ENCODE results near the gene ZBTB42. TPM values are rescaled to one million over a fixed set of nuclear protein-coding genes. Genes with fewer than 3 reads are reported as not detected.

ZBTB42 gene
- total and polyA plus RNA-seq, 2 donors (not counting 1 experiment from before 2014, with no cell fraction given), result 1.6 to 8.3 TPM

DNA sequence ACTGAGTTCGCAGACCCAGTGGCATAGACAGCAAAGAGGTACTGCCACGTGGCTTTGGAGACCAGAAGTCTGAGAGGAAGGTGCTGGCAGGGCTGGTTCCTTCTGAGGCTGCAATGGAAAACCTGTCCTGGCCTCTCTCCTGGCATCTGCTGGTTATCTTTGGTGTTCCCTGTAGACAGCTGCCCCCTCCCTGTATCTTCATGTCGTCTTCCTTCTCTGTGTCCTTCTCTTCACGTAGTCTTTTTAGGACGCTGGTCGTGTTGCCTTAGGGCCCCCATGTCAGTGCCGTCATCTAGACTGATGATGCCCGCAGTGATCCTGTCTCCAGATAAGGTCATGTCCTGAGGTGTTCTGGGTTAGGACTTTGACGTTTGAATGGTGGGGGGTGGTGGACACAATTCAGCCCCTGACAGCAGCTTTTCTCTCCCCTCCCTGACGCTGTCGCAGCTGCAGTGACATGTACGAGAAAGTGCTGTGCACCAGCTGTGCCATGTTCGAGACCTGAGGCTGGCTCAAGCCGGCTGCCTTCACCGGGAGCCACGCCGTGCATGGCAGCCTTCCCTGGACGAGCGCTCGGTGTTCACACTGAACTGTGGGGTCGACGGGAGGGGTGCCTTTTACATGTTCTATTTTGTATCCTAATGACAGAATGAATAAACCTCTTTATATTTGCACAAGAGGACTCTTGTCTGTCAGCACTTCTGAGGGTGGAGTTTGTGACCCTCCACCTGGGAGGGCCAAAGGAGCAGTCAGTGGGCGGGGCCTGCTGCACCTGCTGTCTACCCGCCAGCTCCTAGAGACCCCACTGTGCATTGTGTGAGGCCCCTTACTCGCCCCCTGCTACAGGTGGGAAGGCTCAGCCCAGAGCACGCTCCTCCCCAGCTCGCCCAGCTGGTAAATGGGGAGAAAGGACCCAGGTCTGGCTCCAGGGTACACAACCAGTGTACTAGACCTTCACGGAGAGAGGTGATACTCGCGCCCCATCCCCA is 41.6 kb upstream of the ZBTB42 start:
- peaks cover 14% of the 10 kb centered on the region for H3K4me1 Mint-ChIP-seq
- DNase-seq (no peak), ATAC-seq (ENCODE audit: low read depth) (no peak)
- H3K27me3 ChIP-seq (replicated peaks in 1 of 4; ENCODE audit: control extremely low read depth in 1 of 4, control insufficient read depth in 3 of 4, insufficient read depth in 4 of 4, low read length in 3 of 4), result no peaks in the 10 kb centered on the region
- no peak overlapping the region for H3K27ac ChIP-seq (ENCODE audit: low read length in 2 of 2)
- no peak overlapping the region for H2AFZ ChIP-seq (ENCODE audit: insufficient read depth, low read depth, low read length, poor library complexity, severe bottlenecking)
- ChIA-PET POLR2A (no interaction called here), CTCF (interaction anchor here (1.1 kb wide), 1 partner anchor 9 kb away, joined by 4 read pairs; no protein-coding TSS in a partner anchor)
- 91% methylated on average over 17 of the region's 30 CpGs for WGBS (ENCODE audit: insufficient coverage)
- TF ChIP-seq EZH2 (IDR thresholded peaks at IDR 0.05; ENCODE audit: borderline replicate concordance, insufficient read depth, low read depth, low read length, poor library complexity, severe bottlenecking), result no peak
- TF ChIP-seq, protein P1, sequence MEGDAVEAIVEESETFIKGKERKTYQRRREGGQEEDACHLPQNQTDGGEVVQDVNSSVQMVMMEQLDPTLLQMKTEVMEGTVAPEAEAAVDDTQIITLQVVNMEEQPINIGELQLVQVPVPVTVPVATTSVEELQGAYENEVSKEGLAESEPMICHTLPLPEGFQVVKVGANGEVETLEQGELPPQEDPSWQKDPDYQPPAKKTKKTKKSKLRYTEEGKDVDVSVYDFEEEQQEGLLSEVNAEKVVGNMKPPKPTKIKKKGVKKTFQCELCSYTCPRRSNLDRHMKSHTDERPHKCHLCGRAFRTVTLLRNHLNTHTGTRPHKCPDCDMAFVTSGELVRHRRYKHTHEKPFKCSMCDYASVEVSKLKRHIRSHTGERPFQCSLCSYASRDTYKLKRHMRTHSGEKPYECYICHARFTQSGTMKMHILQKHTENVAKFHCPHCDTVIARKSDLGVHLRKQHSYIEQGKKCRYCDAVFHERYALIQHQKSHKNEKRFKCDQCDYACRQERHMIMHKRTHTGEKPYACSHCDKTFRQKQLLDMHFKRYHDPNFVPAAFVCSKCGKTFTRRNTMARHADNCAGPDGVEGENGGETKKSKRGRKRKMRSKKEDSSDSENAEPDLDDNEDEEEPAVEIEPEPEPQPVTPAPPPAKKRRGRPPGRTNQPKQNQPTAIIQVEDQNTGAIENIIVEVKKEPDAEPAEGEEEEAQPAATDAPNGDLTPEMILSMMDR (IDR thresholded peaks at IDR 0.05), result no peak
- intact Hi-C loops (cut with micrococcal nuclease), result no loop called here
- no peaks in the 10 kb centered on the region for H3K27me3 Mint-ChIP-seq
- no peak overlapping the region for H3K4me2 ChIP-seq (replicated peaks; ENCODE audit: low read depth, low read length, poor library complexity, severe bottlenecking)
- no peak overlapping the region for H3K27ac Mint-ChIP-seq
- H3K9me3 Mint-ChIP-seq (ENCODE audit: insufficient read depth), result no peaks in the 10 kb centered on the region
- H3K4me3 ChIP-seq (ENCODE audit: control extremely low read depth in 1 of 5, extremely low read depth in 1 of 5, insufficient read depth in 1 of 5, low read depth in 2 of 5, low read length in 4 of 5), result no peak overlapping the region
- H3K4me3 Mint-ChIP-seq, result no peak overlapping the region
- peaks cover 13% of the 10 kb centered on the region for H3K79me2 ChIP-seq (ENCODE audit: control insufficient read depth, insufficient read depth, low read length)
- peaks cover 0 to 4% (median 0%) of the 10 kb centered on the region in 3 donors for H3K9me3 ChIP-seq (ENCODE audit: control extremely low read depth in 1 of 3, control insufficient read depth in 2 of 3, insufficient read depth in 1 of 3, low read length in 2 of 3)
- H3K4me1 ChIP-seq (ENCODE audit: control insufficient read depth in 2 of 2, insufficient read depth in 2 of 2, low read length in 2 of 2), result peaks cover 3 to 4% of the 10 kb centered on the region in 2 donors
- H4K20me1 ChIP-seq (ENCODE audit: control insufficient read depth, insufficient read depth, low read length, poor library complexity, severe bottlenecking), result peaks cover 62% of the 10 kb centered on the region
- peaks cover 0 to 43% of the 10 kb centered on the region in 2 experiments for H3K36me3 ChIP-seq (replicated peaks in 1 of 2; ENCODE audit: control extremely low read depth in 1 of 2, control insufficient read depth in 1 of 2, extremely low read depth in 1 of 2, insufficient read depth in 2 of 2, low read length in 1 of 2)
- H3K9ac ChIP-seq (ENCODE audit: low read length), result no peak overlapping the region

DNA sequence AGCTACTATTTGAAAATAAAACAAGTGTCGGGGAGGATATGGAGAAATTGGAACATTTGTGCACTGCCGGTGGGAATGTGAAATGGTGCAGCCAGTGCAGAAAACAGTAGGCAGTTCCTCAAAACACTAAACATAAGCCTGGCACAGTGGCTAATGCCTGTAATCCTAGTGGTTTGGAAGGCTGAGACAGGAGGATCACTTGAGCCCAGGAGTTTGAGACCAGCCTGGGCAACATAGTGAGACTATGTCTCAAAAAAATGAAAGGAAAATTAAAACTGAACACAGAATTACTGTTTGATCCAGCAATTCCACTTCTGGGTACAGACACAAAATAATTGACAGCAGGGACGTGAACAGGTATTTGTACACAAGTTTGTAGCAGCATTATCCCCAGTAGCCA is 35.4 kb upstream of the ZBTB42 start:
- Histone ChIP-seq H2AFZ (ENCODE audit: insufficient read depth, low read depth, low read length, poor library complexity, severe bottlenecking) (no peak overlapping the region), H3K9ac (ENCODE audit: low read length) (no peak overlapping the region), H3K4me3 (ENCODE audit: control extremely low read depth in 1 of 5, extremely low read depth in 1 of 5, insufficient read depth in 1 of 5, low read depth in 2 of 5, low read length in 4 of 5) (no peak overlapping the region), H3K79me2 (ENCODE audit: control insufficient read depth, insufficient read depth, low read length) (no peaks in the 10 kb centered on the region), H3K27ac (ENCODE audit: low read length in 2 of 2) (no peak overlapping the region), H3K4me2 (replicated peaks; ENCODE audit: low read depth, low read length, poor library complexity, severe bottlenecking) (no peak overlapping the region), H3K9me3 (ENCODE audit: control extremely low read depth in 1 of 3, control insufficient read depth in 2 of 3, insufficient read depth in 1 of 3, low read length in 2 of 3) (peaks cover 0 to under 1% (median 0%) of the 10 kb centered on the region in 3 donors), H3K4me1 (ENCODE audit: control insufficient read depth in 2 of 2, insufficient read depth in 2 of 2, low read length in 2 of 2) (peaks cover 0 to 8% of the 10 kb centered on the region in 2 donors), H3K36me3 (replicated peaks in 1 of 2; ENCODE audit: control extremely low read depth in 1 of 2, control insufficient read depth in 1 of 2, extremely low read depth in 1 of 2, insufficient read depth in 2 of 2, low read length in 1 of 2) (peaks cover 0 to 5% of the 10 kb centered on the region in 2 experiments), H3K27me3 (replicated peaks in 1 of 4; ENCODE audit: control extremely low read depth in 1 of 4, control insufficient read depth in 3 of 4, insufficient read depth in 4 of 4, low read length in 3 of 4) (no peaks in the 10 kb centered on the region), H4K20me1 (ENCODE audit: control insufficient read depth, insufficient read depth, low read length, poor library complexity, severe bottlenecking) (peaks cover 9% of the 10 kb centered on the region)
- WGBS (ENCODE audit: insufficient coverage), result 100% methylated on average over 1 of the region's 3 CpGs
- Mint-ChIP-seq H3K27ac (no peak overlapping the region), H3K4me3 (no peak overlapping the region), H3K4me1 (peaks cover 8% of the 10 kb centered on the region), H3K27me3 (no peaks in the 10 kb centered on the region), H3K9me3 (ENCODE audit: insufficient read depth) (no peaks in the 10 kb centered on the region)
- no peak for DNase-seq
- TF ChIP-seq, protein P1 (IDR thresholded peaks at IDR 0.05), result no peak
- no peak for TF ChIP-seq EZH2 (IDR thresholded peaks at IDR 0.05; ENCODE audit: borderline replicate concordance, insufficient read depth, low read depth, low read length, poor library complexity, severe bottlenecking)
- no peak for ATAC-seq (ENCODE audit: low read depth)
- ChIA-PET POLR2A (no interaction called here), CTCF (interaction anchor here (1.2 to 6.1 kb wide), 2 partner anchors 14 to 61 kb away, joined by 3 to 89 read pairs; no protein-coding TSS in a partner anchor)
- intact Hi-C loops (cut with micrococcal nuclease), result no loop called here
